H1 (cell line): ENCODE data around the gene RFX2. TPM values are rescaled to one million over a fixed set of nuclear protein-coding genes. Genes with fewer than 3 reads are reported as not detected.

Source experiments
- CTCF ChIA-PET: fragments of 300-600 bp; sonication (Branson Sonifier 250); formaldehyde crosslinking; loops from one replicate; lab custom pipeline; 2021; ENCODE audit not compliant: partially characterized antibody; lab: Charles Lee
- POLR2A ChIA-PET: fragments of 300-600 bp; sonication (Branson Sonifier 250); formaldehyde crosslinking; loops from one replicate; lab custom pipeline; 2021; ENCODE audit warnings: inconsistent platforms; ENCODE audit not compliant: partially characterized antibody; lab: Charles Lee
- DNase-seq, 2 experiments: peaks; one replicate each; pipeline versions ENCODE4 v3.0.0 to v3.0.0-alpha.2; 2010 to 2022; ENCODE audit warnings: low spot score in 2 of 2, low read depth in 1 of 2, mixed read lengths in 1 of 2
- FAIRE-seq: peaks from 2 replicates; lab custom pipeline; 2011; peaks lifted over from hg19 to GRCh38; lab: Jason Lieb, UNC
- H2AFZ ChIP-seq: 2 replicates; pipeline ENCODE4 v1.8.1; 2012; ENCODE audit warnings: low read length, inconsistent platforms
- H2AK5ac ChIP-seq: 2 replicates; pipeline ENCODE4 v1.6.1; 2013; ENCODE audit warnings: low read depth, low read length
- H2BK120ac ChIP-seq: replicated peaks from 2 replicates; pipeline ENCODE3; 2013; ENCODE audit warnings: low read depth, low read length, inconsistent platforms
- H2BK12ac ChIP-seq: 2 replicates; pipeline ENCODE4 v1.6.1; 2013; ENCODE audit warnings: low read depth, low read length
- H2BK15ac ChIP-seq: 2 replicates; pipeline ENCODE4 v1.6.1; 2013; ENCODE audit warnings: low read length
- H2BK20ac ChIP-seq: 2 replicates; pipeline ENCODE4 v1.6.1; 2013; ENCODE audit warnings: low read length
- H2BK5ac ChIP-seq: 2 replicates; pipeline ENCODE4 v1.6.1; 2013; ENCODE audit warnings: low read depth, low read length
- H3K14ac ChIP-seq: 2 replicates; pipeline ENCODE4 v1.6.1; 2013; ENCODE audit warnings: inconsistent platforms; ENCODE audit not compliant: insufficient read length
- H3K18ac ChIP-seq: 2 replicates; pipeline ENCODE4 v1.6.1; 2013; ENCODE audit warnings: low read length; ENCODE audit errors: extremely low read depth
- H3K23ac ChIP-seq: 2 replicates; pipeline ENCODE4 v1.6.1; 2013; ENCODE audit warnings: inconsistent platforms; ENCODE audit not compliant: insufficient read length
- H3K23me2 ChIP-seq: 2 replicates; pipeline ENCODE4 v1.6.1; 2013; ENCODE audit warnings: low read depth, low read length
- H3K27ac ChIP-seq: 2 replicates; pipeline ENCODE4 v1.6.1; 2011; ENCODE audit warnings: low read depth, low read length, inconsistent platforms
- H3K27me3 ChIP-seq, 4 experiments: replicated peaks in 1 of 4; 1 replicate in 1 of 4; 2 replicates in 3 of 4; pipeline versions ENCODE4 v1.6.1 to v1.8.1; 2011 to 2013; ENCODE audit warnings: low read length in 3 of 4, mild to moderate bottlenecking in 3 of 4, inconsistent platforms in 2 of 4, mixed read lengths in 2 of 4, moderate library complexity in 1 of 4; ENCODE audit not compliant: control insufficient read depth in 3 of 4, insufficient read depth in 3 of 4; ENCODE audit errors: extremely low read depth in 1 of 4
- H3K36me3 ChIP-seq, 4 experiments: 2 replicates each; pipeline versions ENCODE4 v1.6.1 to v1.8.1; 2011 to 2013; ENCODE audit warnings: mild to moderate bottlenecking in 4 of 4, low read length in 3 of 4, moderate library complexity in 2 of 4, control low read depth in 1 of 4, inconsistent platforms in 1 of 4; ENCODE audit not compliant: insufficient read depth in 4 of 4, control insufficient read depth in 2 of 4
- H3K4ac ChIP-seq: replicated peaks from 2 replicates; pipeline ENCODE3; 2013; ENCODE audit warnings: low read length, low read depth, mixed read lengths, inconsistent platforms; ENCODE audit not compliant: insufficient read length
- H3K4me1 ChIP-seq, 4 experiments: replicated peaks in 1 of 4; 1 replicate in 1 of 4; 2 replicates in 3 of 4; pipeline versions ENCODE4 v1.6.1 to v1.8.1; 2011 to 2013; ENCODE audit warnings: low read length in 3 of 4, inconsistent platforms in 2 of 4, mixed read lengths in 1 of 4; ENCODE audit not compliant: insufficient read depth in 4 of 4, control insufficient read depth in 3 of 4
- H3K4me2 ChIP-seq, 2 experiments: 2 replicates each; pipeline versions ENCODE4 v1.6.1 to v1.8.1; 2011 to 2013; ENCODE audit warnings: low read depth in 2 of 2, low read length in 2 of 2, control low read depth in 1 of 2, inconsistent platforms in 1 of 2, mild to moderate bottlenecking in 1 of 2; ENCODE audit not compliant: insufficient read depth in 1 of 2
- H3K4me3 ChIP-seq, 4 experiments: fragments of 200-600, 300-600 bp in 1 of 4; sonication (generic), shearing (Covaris generic), sonication (Bioruptor Twin) in 1 of 4; 2 replicates each; pipeline versions ENCODE4 v1.5.1 to v1.8.1; 2011 to 2016; ENCODE audit warnings: low read length in 4 of 4, low read depth in 3 of 4, control low read depth in 2 of 4, inconsistent platforms in 2 of 4, mild to moderate bottlenecking in 2 of 4, mixed read lengths in 1 of 4, moderate library complexity in 1 of 4; ENCODE audit not compliant: insufficient read depth in 2 of 4; ENCODE audit errors: extremely low read depth in 1 of 4
- H3K56ac ChIP-seq: replicated peaks from 2 replicates; pipeline ENCODE3; 2013; ENCODE audit warnings: low read depth, mild to moderate bottlenecking, mixed read lengths, low read length, inconsistent platforms; ENCODE audit not compliant: insufficient read length
- H3K79me1 ChIP-seq: 2 replicates; pipeline ENCODE4 v1.6.1; 2013; ENCODE audit warnings: low read depth, low read length, control low read depth
- H3K79me2 ChIP-seq, 2 experiments: 2 replicates each; pipeline versions ENCODE4 v1.6.1 to v1.8.1; 2012 to 2013; ENCODE audit warnings: low read length in 2 of 2, mild to moderate bottlenecking in 2 of 2, inconsistent platforms in 1 of 2; ENCODE audit not compliant: insufficient read depth in 2 of 2, control insufficient read depth in 1 of 2
- H3K9ac ChIP-seq, 4 experiments: replicated peaks in 1 of 4; 1 replicate in 1 of 4; 2 replicates in 3 of 4; pipeline versions ENCODE4 v1.6.1 to v1.8.1; 2011 to 2013; ENCODE audit warnings: low read depth in 3 of 4, low read length in 3 of 4, control low read depth in 2 of 4, mild to moderate bottlenecking in 2 of 4, moderate library complexity in 2 of 4, inconsistent platforms in 1 of 4; ENCODE audit errors: extremely low read depth in 1 of 4
- H3K9me3 ChIP-seq, 2 experiments: 2 replicates each; pipeline versions ENCODE4 v1.6.1 to v1.8.1; 2012 to 2013; ENCODE audit warnings: mild to moderate bottlenecking in 2 of 2, moderate library complexity in 2 of 2, control low read depth in 1 of 2, inconsistent platforms in 1 of 2, low read depth in 1 of 2, low read length in 1 of 2, mixed read lengths in 1 of 2; ENCODE audit not compliant: insufficient read depth in 2 of 2
- H4K20me1 ChIP-seq, 2 experiments: replicated peaks in 1 of 2; 2 replicates each; pipeline versions ENCODE3 to v1.8.1; 2011 to 2013; ENCODE audit warnings: inconsistent platforms in 2 of 2, low read length in 2 of 2, mild to moderate bottlenecking in 1 of 2; ENCODE audit not compliant: insufficient read depth in 2 of 2, control insufficient read depth in 1 of 2
- H4K5ac ChIP-seq: 2 replicates; pipeline ENCODE4 v1.6.1; 2013; ENCODE audit warnings: low read length, low read depth, mixed read lengths, inconsistent platforms; ENCODE audit not compliant: insufficient read length
- H4K8ac ChIP-seq: 2 replicates; pipeline ENCODE4 v1.8.0; 2013; ENCODE audit warnings: mild to moderate bottlenecking, moderate library complexity, low read length, inconsistent platforms; ENCODE audit not compliant: insufficient read depth; ENCODE audit errors: extremely low read depth
- H4K91ac ChIP-seq: replicated peaks from 2 replicates; pipeline ENCODE3; 2013; ENCODE audit warnings: low read length, mixed read lengths, inconsistent platforms; ENCODE audit not compliant: insufficient read length
- WGBS, 2 experiments: shearing (Covaris generic) in 1 of 2; methylation state at CpG; one replicate each; pipeline versions ENCODE4 v1.1.6 to v1.1.7; 2013 to 2015; ENCODE audit warnings: low lambda C conversion rate in 2 of 2, mixed read lengths in 2 of 2, inconsistent platforms in 1 of 2, low coverage in 1 of 2, missing lambda C conversion rate in 1 of 2; ENCODE audit not compliant: insufficient replicate concordance in 2 of 2, insufficient coverage in 1 of 2, insufficient read length in 1 of 2; ENCODE audit errors: extremely low coverage in 1 of 2, missing lambda C conversion rate in 1 of 2; 5-methylcytosine and 5-hydroxymethylcytosine counted together
- polyA plus RNA-seq, 7 experiments: library from polyadenylated mRNA; depleted of rRNA in 3 of 7; stranded (reverse) in 5 of 7; unstranded in 2 of 7; fragments of >200 nt in 5 of 7; fragments of 200-250 nt in 2 of 7; gene quantifications; 1 replicate in 5 of 7; 2 replicates in 1 of 7; 4 replicates in 1 of 7; pipeline versions ENCODE4 v1.2.1 to v1.2.3, GENCODE V29; 2011 to 2013; ENCODE audit warnings: missing spikeins in 2 of 7, mixed read lengths in 2 of 7
- total RNA-seq: library from RNA; stranded (reverse); fragmentation: NEBNext Ultra II Directional; extraction: Animal tissue kit (Norgen Biotek cat#: 25700); gene quantifications from 2 replicates; pipeline ENCODE4 v1.2.1, GENCODE V29; 2021

RFX2 gene
- total and polyA plus RNA-seq, 2 of the 8 experiments (the other 6 are each of a cell fraction or from before 2014, with no cell fraction given) = 4.8 to 5.3 TPM

- Histone ChIP-seq H2BK5ac (no peak overlapping the region), H3K79me1 (no peaks in the 10 kb centered on the region), H3K23me2 (0 out of 2 replicates have a peak, but pooled peaks cover 2% of the 10 kb centered on the region), H3K14ac (no peak overlapping the region), H2BK20ac (no peak overlapping the region), H3K36me3 (no peaks in the 10 kb centered on the region; a peak in 1 of 8 replicates), H3K9me3 (peaks cover 12 to 15% of the 10 kb centered on the region in 2 experiments), H2BK120ac (no peak overlapping the region), H4K8ac (no peak overlapping the region), H3K56ac (no peak overlapping the region), H3K4me2 (no peak overlapping the region), H4K91ac (no peak overlapping the region), H2AFZ (no peak overlapping the region), H3K4ac (no peak overlapping the region), H3K18ac (no peak overlapping the region), H3K4me1 (no peaks in the 10 kb centered on the region), H4K5ac (no peak overlapping the region), H3K4me3 (no peak overlapping the region), H3K27ac (no peak overlapping the region), H3K79me2 (no peaks in the 10 kb centered on the region), H2BK12ac (no peak overlapping the region), H4K20me1 (no peaks in the 10 kb centered on the region), H3K9ac (no peak overlapping the region), H2AK5ac (no peak overlapping the region), H3K27me3 (no peaks in the 10 kb centered on the region; a peak in 1 of 7 replicates), H2BK15ac (no peak overlapping the region), H3K23ac (no peak overlapping the region)
- 34% methylated on average over 6 of the region's 6 CpGs; no CpG with 5 or more reads in 1 of the 2 experiments for WGBS, 2 experiments
- peak; percentile 47 to 56 for DNase-seq
- POLR2A ChIA-PET = interaction anchor here (0.7 to 1.0 kb wide), 3 partner anchors 35 to 77 kb away, joined by 3 read pairs; no protein-coding TSS in a partner anchor
- peak; percentile 70 for FAIRE-seq
- CTCF ChIA-PET = interaction anchor here (0.7 to 5.2 kb wide), 36 partner anchors 9 to 738 kb away, joined by 3 to 47 read pairs (median 4); partner anchors contain the start of gene ACSBG2
These were observed 15.3 kb upstream of the RFX2 start for GRCh38 chr19:6125571-6125989.
